GM19351 (cell line): ENCODE results near the gene PRKAG1.

Experiments
- ATAC-seq: cut with Tn5 transposase; IDR thresholded peaks from one replicate; pipeline ENCODE4 v1.9.1; 2021; ENCODE audit warnings: mild to moderate bottlenecking, moderate library complexity; ENCODE audit not compliant: unreplicated experiment

PRKAG1 gene

GRCh38 chr12:48986720-48987291 is 31.8 kb downstream of the PRKAG1 start:
- ATAC-seq: no peak

- ATAC-seq: no peak
Measured at GRCh38 chr12:48985901-48986300, 32.7 kb downstream of the PRKAG1 start.

- ATAC-seq: no peak
Measured at GRCh38 chr12:48985475-48985897, 33.1 kb downstream of the PRKAG1 start.

GRCh38 chr12:48982397-48983080 is 36.0 kb downstream of the PRKAG1 start:
- ATAC-seq: no peak

- ATAC-seq: no peak
Measured at GRCh38 chr12:48981757-48982157, 36.8 kb downstream of the PRKAG1 start.

GRCh38 chr12:48980953-48981756 is 37.4 kb downstream of the PRKAG1 start:
- ATAC-seq: no peak

- ATAC-seq: no peak
Measured at GRCh38 chr12:48980389-48980952, 38.1 kb downstream of the PRKAG1 start.

GRCh38 chr12:48979602-48980388 is 38.8 kb downstream of the PRKAG1 start:
- ATAC-seq: no peak

- no peak for ATAC-seq
Measured at GRCh38 chr12:48978741-48979601, 39.6 kb downstream of the PRKAG1 start.

- no peak for ATAC-seq
Measured at GRCh38 chr12:48978291-48978740, 40.3 kb downstream of the PRKAG1 start, which contains the start of gene WNT1. WNT1 (plus strand) TSS chr12:48978322; CDS start chr12:48978651, 329 bp downstream.

GRCh38 chr12:48977290-48978281 is 41.0 kb downstream of the PRKAG1 start:
- peak; percentile 24 for ATAC-seq

GRCh38 chr12:48973941-48974673 is 44.5 kb downstream of the PRKAG1 start:
- ATAC-seq: no peak

GRCh38 chr12:48973531-48973930 is 45.0 kb downstream of the PRKAG1 start:
- no peak for ATAC-seq

- no peak for ATAC-seq
Measured at GRCh38 chr12:48972952-48973483, 45.6 kb downstream of the PRKAG1 start.

GRCh38 chr12:48972213-48972951 is 46.2 kb downstream of the PRKAG1 start:
- no peak for ATAC-seq

GRCh38 chr12:48970702-48971334 is 47.8 kb downstream of the PRKAG1 start:
- ATAC-seq: no peak
